SJCRH30 (cell line): Measurements from ENCODE around the gene STXBP6. TPM values are rescaled to one million over a fixed set of nuclear protein-coding genes. Genes with fewer than 3 reads are reported as not detected.
A peak's percentile ranks its signal among the peaks of the same experiment; 100 is the strongest.

ENCODE experiments used
- DNase-seq, 2 experiments: peaks; one replicate each; pipeline ENCODE4 v3.0.0-alpha.2; 2015 to 2020
- H3K27ac ChIP-seq: fragments of 250-450 bp; sonication (Bioruptor Pico); 2 replicates; pipeline ENCODE4 v1.5.1; 2020; ENCODE audit warnings: mild to moderate bottlenecking, moderate library complexity
- H3K27me3 ChIP-seq: fragments of 250-450 bp; sonication (Bioruptor Pico); 2 replicates; pipeline ENCODE4 v1.5.1; 2020; ENCODE audit warnings: mild to moderate bottlenecking, moderate library complexity
- H3K36me3 ChIP-seq: fragments of 250-450 bp; sonication (Bioruptor Pico); 2 replicates; pipeline ENCODE4 v1.5.1; 2020; ENCODE audit warnings: mild to moderate bottlenecking, moderate library complexity
- H3K4me1 ChIP-seq: fragments of 250-450 bp; sonication (Bioruptor Pico); 2 replicates; pipeline ENCODE4 v1.5.1; 2020; ENCODE audit warnings: mild to moderate bottlenecking, moderate library complexity
- H3K4me3 ChIP-seq: fragments of 250-450 bp; sonication (Bioruptor Pico); 2 replicates; pipeline ENCODE4 v1.5.1; 2020; ENCODE audit warnings: mild to moderate bottlenecking, moderate library complexity
- H3K9me3 ChIP-seq: fragments of 250-450 bp; sonication (Bioruptor Pico); replicated peaks from 2 replicates; pipeline ENCODE4 v1.5.1; 2020; ENCODE audit warnings: mild to moderate bottlenecking, moderate library complexity
- total RNA-seq: library from RNA; depleted of rRNA; stranded (reverse); fragments of >200 nt; shearing (Covaris generic); gene quantifications from 2 replicates; pipeline ENCODE4 v1.2.3, GENCODE V29; 2014

The STXBP6 gene
- total RNA-seq, 1 experiment from 2014 or later = 2.9 TPM

DNA sequence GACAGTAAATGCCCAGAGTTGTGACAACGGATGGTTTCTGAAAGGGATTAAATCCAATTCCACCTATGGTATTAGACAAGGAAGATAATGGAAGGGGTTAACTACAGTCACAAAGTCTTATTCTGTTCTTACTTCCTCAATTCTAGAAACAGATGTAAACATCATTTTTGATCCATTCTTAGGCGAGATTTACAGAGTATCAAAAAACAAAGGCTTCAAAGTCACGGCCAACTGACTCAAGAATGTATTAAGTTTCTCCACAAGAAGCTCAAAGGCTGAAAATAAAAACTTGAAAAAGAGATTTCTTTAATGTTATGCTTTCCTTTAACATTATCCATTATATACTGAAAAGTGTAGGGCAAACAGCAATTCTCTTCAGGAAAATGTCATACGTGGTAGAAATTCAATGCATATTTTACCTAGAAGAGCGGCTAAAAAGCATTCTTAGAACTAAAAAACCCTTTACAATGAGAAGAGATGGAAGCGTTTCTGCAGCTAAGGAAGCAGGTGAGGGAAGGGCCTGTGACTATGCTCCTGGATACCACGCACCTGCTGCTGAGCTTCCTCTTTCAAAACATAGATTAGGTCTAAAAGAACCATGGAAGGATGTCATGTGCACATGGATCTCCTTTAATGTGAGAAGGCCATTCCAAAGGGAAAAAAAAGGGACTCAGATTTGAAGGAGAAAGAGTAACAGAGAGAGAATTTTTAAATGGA lies 185.8 kb downstream of the STXBP6 start:
- no peak for DNase-seq
- peaks cover 4% of the 10 kb centered on the region; the same call in 1 of the 2 replicates for H3K27me3 ChIP-seq
- no peaks in the 10 kb centered on the region for H3K36me3 ChIP-seq
- no peak overlapping the region for H3K4me3 ChIP-seq
- H3K4me1 ChIP-seq = no peaks in the 10 kb centered on the region
- no peak overlapping the region for H3K27ac ChIP-seq
- no peaks in the 10 kb centered on the region for H3K9me3 ChIP-seq

DNA sequence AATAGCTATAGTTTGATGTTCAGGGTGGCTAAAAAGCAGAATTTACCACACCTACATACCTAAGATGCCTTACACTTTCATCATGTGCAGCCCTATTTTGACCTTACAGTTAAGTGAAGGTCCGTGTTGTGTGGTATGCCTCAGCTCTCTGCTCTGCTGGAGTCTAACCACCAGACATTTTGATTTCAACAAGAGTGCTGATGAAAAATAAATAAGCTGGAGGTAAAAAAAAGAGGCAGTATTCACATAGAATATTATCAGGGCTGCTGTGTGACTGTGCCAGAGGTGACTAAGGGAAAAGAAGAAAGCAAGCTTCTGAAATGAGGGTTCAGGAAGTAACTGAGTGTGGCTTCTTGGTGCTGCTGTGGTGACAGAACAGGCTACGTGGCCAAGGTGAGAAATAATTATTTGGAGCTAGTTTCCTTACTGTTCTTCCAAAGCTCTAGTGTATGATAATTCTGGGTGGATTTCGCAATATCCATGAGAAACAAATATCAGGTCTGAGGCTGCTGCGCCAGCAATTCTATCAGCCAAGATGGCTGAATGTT lies 188.8 kb downstream of the STXBP6 start:
- no peak overlapping the region for H3K4me3 ChIP-seq
- H3K27ac ChIP-seq = no peak overlapping the region
- DNase-seq = no peak
- no peaks in the 10 kb centered on the region; the same call in 1 of the 2 replicates for H3K9me3 ChIP-seq
- peaks cover 4% of the 10 kb centered on the region; the same call in 1 of the 2 replicates for H3K27me3 ChIP-seq
- H3K36me3 ChIP-seq = no peaks in the 10 kb centered on the region
- no peaks in the 10 kb centered on the region for H3K4me1 ChIP-seq

DNA sequence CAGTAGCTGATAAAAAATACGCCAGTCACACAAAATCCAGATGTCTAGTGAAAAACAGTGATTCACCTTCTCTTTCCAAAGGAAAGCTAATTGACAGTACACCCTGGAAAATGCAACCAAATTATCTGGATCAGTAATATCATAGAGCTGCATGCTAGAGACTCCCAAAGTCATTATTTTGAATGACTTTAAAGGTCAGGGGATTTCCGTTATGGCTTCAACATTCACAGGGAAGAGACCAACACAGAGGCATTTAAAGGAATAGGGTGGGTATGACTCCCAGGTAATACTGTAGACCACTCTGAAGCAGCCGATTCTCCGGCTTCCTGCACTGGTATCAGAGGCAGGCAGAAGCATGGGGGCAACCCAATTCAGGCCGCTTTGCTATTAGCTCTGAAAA lies 190.4 kb downstream of the STXBP6 start:
- H3K9me3 ChIP-seq = no peaks in the 10 kb centered on the region; the same call in 1 of the 2 replicates
- DNase-seq = no peak
- H3K27ac ChIP-seq = no peak overlapping the region
- H3K4me3 ChIP-seq = no peak overlapping the region
- H3K4me1 ChIP-seq = no peaks in the 10 kb centered on the region
- no peaks in the 10 kb centered on the region for H3K36me3 ChIP-seq
- H3K27me3 ChIP-seq = peaks cover 4% of the 10 kb centered on the region; the same call in 1 of the 2 replicates

DNA sequence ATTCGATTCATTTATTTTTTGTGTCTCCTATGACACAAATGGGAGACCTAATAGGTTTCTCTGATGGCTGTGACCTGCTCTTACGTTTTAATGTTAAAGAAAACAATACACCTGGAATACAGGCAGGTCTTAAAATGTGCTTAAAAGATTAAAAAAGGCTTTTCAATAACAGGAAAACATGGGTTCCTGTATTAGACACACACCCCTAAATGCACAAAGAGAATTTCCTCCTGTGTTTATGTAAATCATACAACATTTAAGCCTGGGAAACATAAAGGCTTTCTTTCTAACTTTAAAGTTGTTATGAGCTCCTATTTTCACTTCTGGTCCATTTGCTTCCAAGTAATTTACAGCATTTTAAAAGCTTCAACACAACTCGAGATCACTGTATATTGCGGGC lies 191.3 kb downstream of the STXBP6 start:
- Histone ChIP-seq H3K4me1 (no peaks in the 10 kb centered on the region), H3K27me3 (peaks cover 4% of the 10 kb centered on the region; the same call in 1 of the 2 replicates), H3K4me3 (no peak overlapping the region), H3K36me3 (no peaks in the 10 kb centered on the region), H3K9me3 (no peaks in the 10 kb centered on the region; the same call in 1 of the 2 replicates), H3K27ac (no peak overlapping the region)
- no peak for DNase-seq

DNA sequence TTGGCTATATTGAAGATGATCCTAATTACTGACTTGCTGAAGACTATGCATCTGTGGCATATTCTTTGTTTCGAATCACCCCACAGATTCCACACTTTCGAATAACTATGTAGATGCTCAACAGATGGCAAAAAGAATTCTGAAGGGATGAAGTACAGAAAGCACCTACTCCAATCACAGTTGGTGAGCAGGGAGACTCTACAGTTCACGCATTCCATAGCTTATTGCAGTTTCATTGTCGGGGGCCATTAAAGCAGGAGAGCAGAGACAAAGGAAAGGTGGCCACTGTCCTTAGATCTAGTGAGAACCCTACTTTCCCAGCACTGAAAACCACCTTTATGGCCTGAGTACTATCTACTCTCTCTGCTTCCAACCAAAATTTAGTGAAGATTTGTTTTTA lies 191.9 kb downstream of the STXBP6 start:
- no peak for DNase-seq
- Histone ChIP-seq H3K36me3 (no peaks in the 10 kb centered on the region), H3K27ac (no peak overlapping the region), H3K4me1 (no peaks in the 10 kb centered on the region), H3K4me3 (no peak overlapping the region), H3K9me3 (no peaks in the 10 kb centered on the region; the same call in 1 of the 2 replicates), H3K27me3 (peaks cover 4% of the 10 kb centered on the region; the same call in 1 of the 2 replicates)

DNA sequence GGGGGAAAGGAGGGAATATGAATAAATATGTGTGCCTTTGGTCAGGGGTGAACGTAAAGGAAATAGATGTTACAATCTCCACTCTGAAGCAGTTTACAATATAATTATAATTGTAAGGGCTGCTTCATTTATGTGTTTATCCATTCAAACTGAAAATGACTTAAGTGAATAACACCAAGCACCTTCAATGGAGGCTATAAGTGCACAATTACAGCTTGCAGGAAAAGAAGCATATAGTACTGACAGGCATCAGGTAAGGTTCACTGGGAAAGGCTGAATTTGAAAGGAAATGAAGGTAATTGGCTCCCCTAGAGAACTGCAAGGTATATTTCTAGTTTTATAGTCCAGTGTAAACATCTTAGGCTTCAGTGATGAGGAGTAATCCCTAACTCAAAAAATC lies 192.7 kb downstream of the STXBP6 start:
- H3K9me3 ChIP-seq = no peaks in the 10 kb centered on the region; the same call in 1 of the 2 replicates
- no peaks in the 10 kb centered on the region for H3K4me1 ChIP-seq
- H3K27me3 ChIP-seq = peaks cover 4% of the 10 kb centered on the region; the same call in 1 of the 2 replicates
- DNase-seq = no peak
- no peak overlapping the region for H3K27ac ChIP-seq
- no peaks in the 10 kb centered on the region for H3K36me3 ChIP-seq
- H3K4me3 ChIP-seq = no peak overlapping the region

DNA sequence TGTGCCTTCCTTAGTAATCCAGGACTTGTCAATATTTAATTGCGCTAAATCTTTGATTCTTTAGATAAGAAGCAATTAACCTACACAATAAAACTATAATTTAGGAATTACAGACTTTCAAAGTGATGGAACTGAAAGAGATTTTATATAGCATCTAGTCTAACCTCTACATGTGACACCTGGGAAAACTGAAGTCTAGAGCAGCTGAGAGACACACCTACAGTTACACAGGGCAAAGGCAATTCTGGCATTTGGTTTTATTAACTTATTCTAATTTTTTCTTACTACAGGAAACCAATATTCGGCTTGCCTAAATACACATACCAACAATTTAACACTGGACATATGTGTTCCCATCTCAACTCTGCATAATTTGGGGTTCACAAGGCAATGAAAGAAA lies 196.5 kb downstream of the STXBP6 start:
- Histone ChIP-seq H3K27ac (no peak overlapping the region), H3K4me1 (no peaks in the 10 kb centered on the region), H3K27me3 (no peaks in the 10 kb centered on the region), H3K9me3 (no peaks in the 10 kb centered on the region; the same call in 1 of the 2 replicates), H3K36me3 (no peaks in the 10 kb centered on the region), H3K4me3 (no peak overlapping the region)
- DNase-seq = no peak

DNA sequence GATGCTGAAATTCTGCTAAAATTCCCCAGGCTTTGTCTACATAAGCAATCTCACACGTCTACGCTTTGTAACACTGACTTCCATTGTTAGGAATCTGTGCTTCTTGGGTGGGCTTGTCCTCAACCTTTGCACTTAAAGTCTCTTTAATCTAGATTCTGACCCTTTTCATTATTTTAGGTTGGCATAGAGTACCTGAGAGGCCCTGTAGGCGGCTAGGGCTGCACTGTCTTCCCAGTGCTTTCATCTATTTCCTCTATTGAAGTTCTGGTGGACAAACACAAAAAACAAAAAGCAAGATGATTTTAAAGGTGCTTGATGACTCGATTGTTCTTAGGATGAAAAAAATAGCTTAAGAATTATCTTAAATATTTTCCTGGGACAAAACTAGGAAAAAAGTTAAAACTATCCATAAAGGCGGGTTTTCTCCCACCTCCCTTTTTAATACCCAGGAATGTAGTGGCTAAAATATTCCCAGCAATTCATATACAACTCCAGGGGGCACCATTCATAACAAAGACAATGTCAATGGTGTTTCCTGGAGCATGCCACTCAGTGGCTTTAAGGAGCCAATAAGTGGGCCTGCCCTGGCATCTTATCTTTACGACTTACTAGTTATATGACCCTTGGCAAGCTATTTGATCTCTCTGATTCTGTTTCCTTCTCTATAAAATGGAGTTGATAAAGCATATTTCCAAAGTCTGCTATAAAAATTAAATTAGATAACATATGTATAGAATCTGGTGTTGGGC lies 197.5 kb downstream of the STXBP6 start:
- Histone ChIP-seq H3K27ac (no peak overlapping the region), H3K4me1 (no peaks in the 10 kb centered on the region), H3K27me3 (no peaks in the 10 kb centered on the region), H3K4me3 (no peak overlapping the region), H3K9me3 (no peaks in the 10 kb centered on the region), H3K36me3 (no peaks in the 10 kb centered on the region)
- peak; percentile 3 to 5 for DNase-seq

DNA sequence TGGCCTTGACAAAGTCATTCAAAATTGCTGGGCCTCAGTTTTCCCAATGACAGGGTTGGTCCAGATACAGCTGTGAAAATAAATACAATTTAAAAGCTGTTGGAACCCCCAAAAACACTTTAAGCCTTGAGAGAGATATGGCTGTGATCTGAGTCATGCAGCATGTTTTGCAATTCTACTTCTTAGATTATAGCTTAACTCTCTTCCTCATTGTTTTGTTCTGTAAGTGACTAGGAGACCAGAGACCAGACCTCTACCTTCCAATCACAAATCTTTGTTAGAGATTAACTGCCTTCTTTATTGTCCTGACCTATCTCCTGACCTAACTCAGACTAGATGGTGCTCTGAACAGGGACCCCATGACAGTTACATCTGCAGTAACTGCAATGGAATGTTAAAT lies 198.1 kb downstream of the STXBP6 start:
- Histone ChIP-seq H3K27me3 (no peaks in the 10 kb centered on the region), H3K4me3 (no peak overlapping the region), H3K27ac (no peak overlapping the region), H3K9me3 (no peaks in the 10 kb centered on the region), H3K36me3 (no peaks in the 10 kb centered on the region), H3K4me1 (no peaks in the 10 kb centered on the region)
- no peak for DNase-seq

DNA sequence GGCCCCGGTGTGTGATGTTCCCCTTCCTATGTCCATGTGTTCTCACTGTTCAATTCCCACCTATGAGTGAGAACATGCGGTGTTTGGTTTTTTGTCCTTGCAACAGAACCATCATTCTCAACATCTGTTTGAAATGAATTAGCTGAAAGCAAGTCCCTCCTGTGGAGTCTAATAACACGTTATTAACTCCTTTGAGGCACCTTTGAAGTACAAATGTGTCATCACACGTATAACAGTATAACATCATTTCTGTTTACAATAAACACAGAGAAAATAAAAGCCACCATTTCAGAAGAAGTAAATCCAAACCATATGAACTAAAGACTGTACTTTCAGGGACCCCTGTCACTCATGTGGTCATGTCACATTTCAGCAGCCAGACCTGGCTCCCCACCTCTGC lies 198.5 kb downstream of the STXBP6 start:
- no peak for DNase-seq
- Histone ChIP-seq H3K4me1 (peaks cover 2% of the 10 kb centered on the region; the same call in 1 of the 2 replicates), H3K4me3 (no peak overlapping the region), H3K27me3 (no peaks in the 10 kb centered on the region), H3K9me3 (no peaks in the 10 kb centered on the region), H3K27ac (no peak overlapping the region), H3K36me3 (no peaks in the 10 kb centered on the region)

DNA sequence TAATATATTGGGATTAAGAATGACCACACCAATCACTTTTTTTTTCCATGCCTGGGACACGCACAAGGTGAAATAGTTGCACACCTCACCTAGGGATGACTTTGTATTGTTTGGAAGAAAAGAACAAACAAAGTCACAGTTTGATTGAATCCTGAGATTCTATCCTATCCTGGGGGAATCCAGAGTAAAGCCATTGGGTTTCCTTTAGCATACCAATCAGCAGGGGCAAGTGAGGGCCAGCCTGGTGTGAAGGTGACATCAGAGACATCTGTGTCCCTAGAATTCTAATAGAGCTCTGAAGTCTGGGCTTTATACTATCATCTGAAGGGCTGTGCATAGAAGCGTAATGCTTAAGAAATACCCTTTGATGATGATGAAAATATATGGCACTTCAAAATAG lies 199.9 kb downstream of the STXBP6 start:
- DNase-seq = no peak
- no peaks in the 10 kb centered on the region for H3K9me3 ChIP-seq
- no peaks in the 10 kb centered on the region for H3K36me3 ChIP-seq
- H3K27me3 ChIP-seq = no peaks in the 10 kb centered on the region
- no peak overlapping the region for H3K4me3 ChIP-seq
- no peak overlapping the region for H3K27ac ChIP-seq
- peaks cover 5% of the 10 kb centered on the region; the same call in 1 of the 2 replicates for H3K4me1 ChIP-seq

DNA sequence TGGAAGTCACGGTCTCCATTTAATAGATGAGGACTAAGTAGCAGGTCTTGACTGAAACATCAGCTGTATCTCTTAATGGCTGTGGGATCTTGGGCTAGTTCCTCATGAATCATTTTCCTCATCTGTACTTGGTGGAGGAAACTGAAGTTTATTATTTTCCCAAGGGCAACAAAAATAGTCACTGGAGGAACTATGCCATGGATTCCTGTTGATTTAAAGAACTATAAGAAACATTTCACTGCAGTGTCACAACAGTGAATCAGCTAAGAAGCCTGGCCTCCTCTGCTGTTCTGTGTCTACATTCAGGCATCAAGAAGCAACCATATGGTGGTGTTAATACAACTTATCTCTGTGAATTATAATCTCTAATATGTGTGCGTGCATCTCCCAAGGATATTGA lies 200.5 kb downstream of the STXBP6 start:
- peaks cover 5% of the 10 kb centered on the region; the same call in 1 of the 2 replicates for H3K4me1 ChIP-seq
- no peaks in the 10 kb centered on the region for H3K9me3 ChIP-seq
- no peak overlapping the region for H3K27ac ChIP-seq
- DNase-seq = no peak
- H3K4me3 ChIP-seq = no peak overlapping the region
- H3K27me3 ChIP-seq = no peaks in the 10 kb centered on the region
- no peaks in the 10 kb centered on the region for H3K36me3 ChIP-seq

DNA sequence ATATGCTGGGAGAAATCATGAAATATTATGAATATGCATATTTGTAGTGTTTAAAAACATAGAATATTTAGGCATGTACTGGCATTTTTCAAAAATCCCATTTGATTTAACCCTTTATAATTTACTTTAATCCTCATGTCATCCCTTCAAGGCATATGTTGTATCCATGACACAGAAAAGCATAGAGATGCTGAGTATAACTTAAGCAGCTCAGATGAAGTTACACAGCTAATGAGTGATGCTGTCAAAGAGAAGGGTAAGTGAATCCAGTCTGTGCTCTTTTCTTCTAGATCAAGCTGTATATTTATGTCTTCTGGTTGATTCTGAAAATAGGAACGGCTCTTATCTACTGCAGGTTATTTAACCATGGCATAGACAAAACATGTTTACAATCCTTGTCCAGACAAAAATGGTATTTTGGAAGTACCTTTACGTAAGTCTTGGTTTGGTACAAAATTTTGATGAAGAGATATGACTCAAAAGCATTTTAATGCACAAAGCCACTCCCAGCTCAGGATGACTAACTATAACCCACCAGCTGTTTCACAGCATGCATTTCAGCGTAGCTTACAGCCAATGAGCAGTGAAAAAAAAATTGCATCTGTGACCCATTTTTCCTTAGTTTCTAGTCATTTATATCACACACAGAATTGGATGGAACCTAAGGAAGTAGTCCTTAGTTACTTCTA lies 201.7 kb downstream of the STXBP6 start:
- Histone ChIP-seq H3K4me3 (no peak overlapping the region), H3K9me3 (no peaks in the 10 kb centered on the region), H3K27ac (no peak overlapping the region), H3K4me1 (peaks cover 5% of the 10 kb centered on the region; the same call in 1 of the 2 replicates), H3K27me3 (no peaks in the 10 kb centered on the region), H3K36me3 (no peaks in the 10 kb centered on the region)
- DNase-seq = peak; percentile 14 to 32

DNA sequence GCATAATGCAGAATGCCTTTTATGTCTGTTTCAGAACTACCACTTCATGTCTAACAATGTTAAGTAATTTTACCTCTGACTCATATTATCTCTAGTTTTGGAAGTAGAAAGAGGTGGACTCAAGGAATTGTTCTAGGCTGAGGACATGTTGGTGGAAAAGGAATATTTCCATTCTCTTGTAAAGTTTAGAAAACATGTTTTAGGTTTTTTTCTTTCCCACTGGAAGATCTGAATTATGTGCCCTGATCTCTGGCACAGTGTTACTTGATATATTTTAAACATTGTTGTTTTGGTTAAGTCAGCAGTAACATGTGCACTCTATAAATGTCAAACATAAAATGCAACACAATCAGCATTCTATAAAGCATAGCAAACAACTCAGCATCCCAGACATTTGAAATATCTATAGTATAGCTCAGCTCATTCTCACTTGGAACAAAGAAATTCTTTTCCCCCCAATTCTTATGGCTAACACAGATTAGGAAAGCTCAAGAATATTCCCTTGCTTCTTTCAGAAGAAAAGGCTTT lies 202.3 kb downstream of the STXBP6 start:
- Histone ChIP-seq H3K27me3 (no peaks in the 10 kb centered on the region), H3K4me1 (peaks cover 5% of the 10 kb centered on the region; the same call in 1 of the 2 replicates), H3K36me3 (no peaks in the 10 kb centered on the region), H3K27ac (no peak overlapping the region), H3K9me3 (no peaks in the 10 kb centered on the region), H3K4me3 (no peak overlapping the region)
- DNase-seq = no peak
